ENCODE measurements around the gene DNAAF1.
"Not testable (repeated sequence)": the region's sequence is repeated elsewhere in the genome, so short reads cannot be mapped to it uniquely, and the experiment has no call there.

The DNAAF1 gene

GRCh38 chr16:84144859-84145639 is at the start of gene DNAAF1, which contains the start of gene HSDL1:
DNAAF1 (plus strand) TSS chr16:84145308; CDS start chr16:84145441, 133 bp downstream.
HSDL1 (minus strand) TSS chr16:84145177; CDS start chr16:84131321, 13,856 bp downstream.
- DNase-seq (ENCODE audit: extremely low read depth in 1 of 2, low read depth in 1 of 2): peak; percentile 80 to 86

- DNase-seq (ENCODE audit: extremely low read depth in 1 of 2, low read depth in 1 of 2): no peak
Observed at GRCh38 chr16:84095466-84095865, 49.6 kb upstream of the DNAAF1 start.

- DNase-seq (ENCODE audit: extremely low read depth in 1 of 2, low read depth in 1 of 2): no peak
Observed at GRCh38 chr16:84096447-84097005, 48.6 kb upstream of the DNAAF1 start.

GRCh38 chr16:84098939-84099338 is 46.2 kb upstream of the DNAAF1 start:
- DNase-seq (ENCODE audit: extremely low read depth in 1 of 2, low read depth in 1 of 2): no peak

GRCh38 chr16:84103678-84104077 is 41.4 kb upstream of the DNAAF1 start:
- DNase-seq (ENCODE audit: extremely low read depth in 1 of 2, low read depth in 1 of 2): no peak

- DNase-seq (ENCODE audit: extremely low read depth in 1 of 2, low read depth in 1 of 2): no peak
Observed at GRCh38 chr16:84104231-84104630, 40.9 kb upstream of the DNAAF1 start.

GRCh38 chr16:84105301-84105815 is 39.8 kb upstream of the DNAAF1 start:
- DNase-seq (ENCODE audit: extremely low read depth in 1 of 2, low read depth in 1 of 2): no peak

GRCh38 chr16:84105948-84106740 is 39.0 kb upstream of the DNAAF1 start:
- no peak for DNase-seq (ENCODE audit: extremely low read depth in 1 of 2, low read depth in 1 of 2)

GRCh38 chr16:84107921-84108320 is 37.2 kb upstream of the DNAAF1 start:
- DNase-seq (ENCODE audit: extremely low read depth in 1 of 2, low read depth in 1 of 2): no peak

GRCh38 chr16:84109598-84110335 is 35.3 kb upstream of the DNAAF1 start:
- DNase-seq (ENCODE audit: extremely low read depth in 1 of 2, low read depth in 1 of 2): no peak

- DNase-seq (ENCODE audit: extremely low read depth in 1 of 2, low read depth in 1 of 2): no peak
Observed at GRCh38 chr16:84110527-84110926, 34.6 kb upstream of the DNAAF1 start.

GRCh38 chr16:84111525-84111924 is 33.6 kb upstream of the DNAAF1 start:
- DNase-seq (ENCODE audit: extremely low read depth in 1 of 2, low read depth in 1 of 2): no peak

- peak in 1 of 2 donors; percentile 9 for DNase-seq (ENCODE audit: extremely low read depth in 1 of 2, low read depth in 1 of 2)
Observed at GRCh38 chr16:84111949-84112348, 33.2 kb upstream of the DNAAF1 start.

GRCh38 chr16:84115919-84116719 is 29.0 kb upstream of the DNAAF1 start:
- DNase-seq (ENCODE audit: extremely low read depth in 1 of 2, low read depth in 1 of 2): peak in 1 of 2 donors; percentile 24

- peak; percentile 95 to 98 for DNase-seq (ENCODE audit: extremely low read depth in 1 of 2, low read depth in 1 of 2)
Observed at GRCh38 chr16:84116720-84117493, 28.2 kb upstream of the DNAAF1 start, which contains the start of gene MBTPS1. MBTPS1 (minus strand) TSS chr16:84116942; CDS start chr16:84101783, 15,159 bp downstream.

GRCh38 chr16:84117494-84117843 is 27.6 kb upstream of the DNAAF1 start:
- DNase-seq (ENCODE audit: extremely low read depth in 1 of 2, low read depth in 1 of 2): peak in 1 of 2 donors; percentile 25

- not testable (repeated sequence) for DNase-seq (ENCODE audit: extremely low read depth in 1 of 2, low read depth in 1 of 2)
Observed at GRCh38 chr16:84118315-84118714, 26.8 kb upstream of the DNAAF1 start.

GRCh38 chr16:84119368-84119767 is 25.7 kb upstream of the DNAAF1 start:
- DNase-seq (ENCODE audit: extremely low read depth in 1 of 2, low read depth in 1 of 2): no peak

- DNase-seq (ENCODE audit: extremely low read depth in 1 of 2, low read depth in 1 of 2): no peak
Observed at GRCh38 chr16:84120023-84120422, 25.1 kb upstream of the DNAAF1 start.
